HepG2 (cell line): ENCODE data around the gene ATP6V0D1. TPM values are rescaled to one million over a fixed set of nuclear protein-coding genes. Genes with fewer than 3 reads are reported as not detected.

Experiments
- ATAC-seq: fragments of 200-7000 bp; cut with Tn5 transposase; 3 replicates; pipeline ENCODE4 v1.9.1; 2020; ENCODE audit warnings: mild to moderate bottlenecking, moderate library complexity
- BruUV-seq: library from RNA; stranded (reverse); fragments of 400-500 nt; replicated peaks from 2 replicates; lab custom pipeline; 2021; lab: Mats Ljungman, UMichigan
- CTCF ChIA-PET: fragments of 300-600 bp; formaldehyde crosslinking; extraction: SDS; loops from one replicate; lab custom pipeline; 2021; ENCODE audit warnings: low total read pairs, inconsistent platforms, low intra/inter-chr PET ratio; lab: Yijun Ruan, JAX
- POLR2A ChIA-PET: fragments of 350-600 bp; sonication (Branson Sonifier 250); formaldehyde crosslinking; loops from one replicate; lab custom pipeline; 2020; ENCODE audit warnings: antibody characterized with exemption, inconsistent platforms; lab: Yijun Ruan, JAX
- DNase-seq: peaks from one replicate; pipeline ENCODE4 v3.0.0-alpha.2; 2015; ENCODE audit warnings: low spot score
- FAIRE-seq: peaks from 3 replicates; lab custom pipeline; 2011; peaks lifted over from hg19 to GRCh38; lab: Jason Lieb, UNC
- H2AFZ ChIP-seq: one replicate; pipeline ENCODE4 v1.6.1; 2011; ENCODE audit warnings: low read length, inconsistent platforms
- H3K27ac ChIP-seq: fragments of 300-600 bp; 3 replicates; pipeline ENCODE4 v1.8.0; 2011; ENCODE audit warnings: mixed run types, mild to moderate bottlenecking, mixed read lengths, low read length, inconsistent platforms; ENCODE audit not compliant: insufficient read depth; ENCODE audit errors: extremely low read length
- H3K27me3 ChIP-seq, 2 experiments: fragments of 200-600 bp in 1 of 2; 2 replicates in 1 of 2; 3 replicates in 1 of 2; pipeline versions ENCODE4 v1.6.0 to v1.8.0; 2011; ENCODE audit warnings: low read length in 2 of 2, mild to moderate bottlenecking in 2 of 2, moderate library complexity in 2 of 2, inconsistent platforms in 1 of 2; ENCODE audit not compliant: insufficient read depth in 2 of 2, control insufficient read depth in 1 of 2
- H3K36me3 ChIP-seq, 2 experiments: fragments of 200-600 bp in 1 of 2; replicated peaks in 1 of 2; 2 replicates in 1 of 2; 3 replicates in 1 of 2; pipeline versions ENCODE4 v1.5.1 to v1.8.0; 2011; ENCODE audit warnings: low read length in 2 of 2, inconsistent platforms in 1 of 2; ENCODE audit not compliant: insufficient read depth in 2 of 2, control insufficient read depth in 1 of 2
- H3K4me1 ChIP-seq: 2 replicates; pipeline ENCODE4 v1.5.1; 2012; ENCODE audit warnings: low read length, inconsistent platforms; ENCODE audit not compliant: insufficient read depth
- H3K4me2 ChIP-seq: 2 replicates; pipeline ENCODE4 v1.6.0; 2011; ENCODE audit warnings: low read depth, low read length, inconsistent platforms
- H3K4me3 ChIP-seq, 3 experiments: fragments of 200-600 bp in 1 of 3; sonication (generic), shearing (Covaris generic) in 1 of 3; replicated peaks in 1 of 3; 2 replicates each; pipeline ENCODE4 v1.5.1; 2011 to 2016; ENCODE audit warnings: low read length in 3 of 3, inconsistent platforms in 2 of 3, low read depth in 2 of 3, mild to moderate bottlenecking in 2 of 3, control low read depth in 1 of 3, mixed read lengths in 1 of 3; ENCODE audit not compliant: insufficient read depth in 1 of 3
- H3K79me2 ChIP-seq: one replicate; pipeline ENCODE4 v1.6.1; 2011; ENCODE audit warnings: low read length, inconsistent platforms; ENCODE audit not compliant: insufficient read depth
- H3K9ac ChIP-seq: 2 replicates; pipeline ENCODE4 v1.6.0; 2011; ENCODE audit warnings: mild to moderate bottlenecking, low read depth, low read length, inconsistent platforms; ENCODE audit not compliant: insufficient read depth
- H3K9me3 ChIP-seq: 2 replicates; pipeline ENCODE4 v1.5.1; 2012; ENCODE audit warnings: mild to moderate bottlenecking, low read length
- H4K20me1 ChIP-seq: 2 replicates; pipeline ENCODE4 v1.6.0; 2011; ENCODE audit warnings: inconsistent platforms, mild to moderate bottlenecking, low read length, moderate library complexity; ENCODE audit not compliant: insufficient read depth
- AGO2 ChIP-seq: fragments of 200-400 bp; formaldehyde crosslinking; optimal IDR thresholded peaks from 2 replicates; pipeline ENCODE3; 2017; ENCODE audit warnings: mild to moderate bottlenecking, low read depth, low read length, moderate library complexity
- ERF ChIP-seq: IDR thresholded peaks from 2 replicates; pipeline ENCODE4 v1.6.1; 2018; ENCODE audit warnings: missing biosample characterization, missing genetic modification reagents
- MIER2 ChIP-seq: IDR thresholded peaks from 2 replicates; pipeline ENCODE4 v1.6.1; 2016; ENCODE audit warnings: missing biosample characterization, missing genetic modification reagents
- RBM22 ChIP-seq: fragments of 200-400 bp; formaldehyde crosslinking; optimal IDR thresholded peaks from 2 replicates; pipeline ENCODE3; 2017; ENCODE audit warnings: mild to moderate bottlenecking, low read length, moderate library complexity
- SMAD1 ChIP-seq: sonication (generic); formaldehyde crosslinking; IDR thresholded peaks from 2 replicates; pipeline ENCODE4 v1.4.0; 2020; ENCODE audit warnings: missing genetic modification reagents, low read depth, mild to moderate bottlenecking, borderline replicate concordance
- SNAPC2 ChIP-seq: sonication (generic); formaldehyde crosslinking; IDR thresholded peaks from 2 replicates; pipeline ENCODE4 v1.8.1; 2022; ENCODE audit warnings: mild to moderate bottlenecking, missing genetic modification reagents
- TRIM24 ChIP-seq: sonication (generic); formaldehyde crosslinking; IDR thresholded peaks from 2 replicates; pipeline ENCODE4 v1.8.0; 2022; ENCODE audit warnings: mild to moderate bottlenecking, missing genetic modification reagents
- ZSCAN9 ChIP-seq: IDR thresholded peaks from 2 replicates; pipeline ENCODE4 v1.6.1; 2016; ENCODE audit warnings: borderline replicate concordance
- WGBS: methylation state at CpG from one replicate; pipeline ENCODE4 v1.1.6; 2017; ENCODE audit warnings: low lambda C conversion rate; 5-methylcytosine and 5-hydroxymethylcytosine counted together
- in situ Hi-C: cut with HindIII; loops from 2 replicates; pipeline ENCODE4 v1.10.0; 2017; ENCODE audit warnings: low pct_unique_long_range_greater_than_20kb; ENCODE audit not compliant: extremely low pct_ligation_motif_present
- intact Hi-C: fragments of 100-400 bp; cut with micrococcal nuclease; formaldehyde crosslinking; loops from one replicate; pipeline ENCODE4 v1.10.0; 2022; ENCODE audit not compliant: unreplicated experiment
- polyA plus RNA-seq, 8 experiments: library from polyadenylated mRNA; depleted of rRNA in 3 of 8; stranded (reverse) in 7 of 8; unstranded in 1 of 8; fragments of >200 nt; fragmentation: Illumina TruSeq in 4 of 8; extraction: Trizol in 4 of 8; gene quantifications; 2 replicates each; pipeline versions ENCODE4 v1.2.1 to v1.2.3, GENCODE V29; 2011 to 2016; ENCODE audit warnings: low read depth in 4 of 8, missing spikeins in 1 of 8, mixed read lengths in 1 of 8; ENCODE audit not compliant: insufficient read depth in 1 of 8
- total RNA-seq, 5 experiments: library from RNA; depleted of rRNA; stranded (reverse); fragments of >200 nt; fragmentation: Illumina TruSeq; extraction: Trizol; gene quantifications; 2 replicates each; pipeline ENCODE4 v1.2.3, GENCODE V29; 2016; ENCODE audit warnings: low read depth in 1 of 5
- TF ChIP-seq, protein P1 (sequence below): sonication (generic); formaldehyde crosslinking; IDR thresholded peaks from 2 replicates; pipeline ENCODE4 v1.5.0; 2020; ENCODE audit warnings: missing genetic modification reagents

ATP6V0D1 gene
- total and polyA plus RNA-seq, 2 of the 13 experiments (the other 11 are each of a cell fraction or from before 2014, with no cell fraction given) = 51.1 to 61.3 TPM

DNA sequence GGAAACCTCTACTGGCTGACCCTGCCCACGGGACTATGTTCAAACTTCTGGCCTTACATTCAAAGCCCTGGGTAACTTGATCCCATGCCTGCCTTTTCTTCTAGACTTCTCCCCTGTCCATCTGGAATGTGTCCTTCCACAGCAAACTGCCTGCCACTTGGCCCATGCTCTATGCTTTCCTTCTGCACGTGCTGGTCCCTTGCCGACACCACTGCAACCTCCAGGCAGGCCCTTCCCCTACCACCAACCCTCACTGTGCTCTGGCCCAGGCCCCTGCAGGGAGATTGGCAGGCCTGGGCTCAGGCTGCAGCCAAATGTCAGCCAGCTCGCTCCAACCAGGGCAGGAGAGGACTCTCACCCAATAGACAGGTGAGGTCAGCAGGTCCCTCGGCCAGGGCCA lies 39.0 kb downstream of the ATP6V0D1 start:
- H4K20me1 ChIP-seq = no peaks in the 10 kb centered on the region
- DNase-seq (no peak), ATAC-seq (no peak), FAIRE-seq (no peak)
- TF ChIP-seq SNAPC2 (CRISPR knock-in tag) = no peak
- peak; percentile 12 for TF ChIP-seq RBM22
- no peak overlapping the region for H3K9ac ChIP-seq
- intact Hi-C loops = no loop called here
- ChIA-PET POLR2A (interaction anchor here (0.9 kb wide), 1 partner anchor 11 kb away, joined by 3 read pairs; the partner anchor contains the start of gene HSD11B2), CTCF (no interaction called here)
- no peak overlapping the region for H3K27ac ChIP-seq
- WGBS = 96% methylated on average over 3 of the region's 5 CpGs
- in situ Hi-C loops = no loop called here
- BruUV-seq = no TSS peak
- no peak overlapping the region for H3K4me2 ChIP-seq
- H3K4me1 ChIP-seq = peaks cover 32% of the 10 kb centered on the region
- no peak overlapping the region for H3K4me3 ChIP-seq
- H2AFZ ChIP-seq = no peak overlapping the region
- peaks cover 13 to 36% of the 10 kb centered on the region in 2 experiments; a peak in 4 of 5 replicates for H3K36me3 ChIP-seq
- no peaks in the 10 kb centered on the region for H3K79me2 ChIP-seq
- no peaks in the 10 kb centered on the region for H3K9me3 ChIP-seq
- no peaks in the 10 kb centered on the region for H3K27me3 ChIP-seq

DNA sequence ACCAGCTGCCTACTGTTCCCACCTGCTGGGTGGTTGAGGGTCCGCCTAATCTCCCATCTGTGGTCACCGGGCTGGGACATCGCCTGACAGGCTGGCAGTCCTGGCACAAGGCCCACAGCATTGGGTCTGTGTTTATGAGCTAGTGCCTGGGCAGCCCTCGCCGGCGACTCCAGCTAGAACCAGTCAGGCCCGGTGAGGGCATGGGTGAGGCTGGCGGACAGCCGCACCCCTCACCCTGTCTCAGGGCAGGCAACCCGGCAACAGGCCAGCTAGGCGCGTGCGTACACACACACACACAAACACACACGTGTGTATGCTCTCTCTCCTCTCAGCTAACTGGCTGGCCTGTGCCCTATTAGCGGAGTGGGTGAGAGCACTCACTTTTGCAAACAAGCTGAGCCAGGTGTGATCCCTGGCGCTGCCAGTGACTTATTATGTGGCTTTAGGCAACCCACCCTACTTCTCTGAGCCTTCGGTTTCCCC lies 39.6 kb downstream of the ATP6V0D1 start:
- 94% methylated on average over 17 of the region's 17 CpGs for WGBS
- in situ Hi-C loops = no loop called here
- DNase-seq = no peak
- ATAC-seq = no peak
- no peak overlapping the region for H3K9ac ChIP-seq
- no peak overlapping the region for H3K27ac ChIP-seq
- TF ChIP-seq, protein P1, sequence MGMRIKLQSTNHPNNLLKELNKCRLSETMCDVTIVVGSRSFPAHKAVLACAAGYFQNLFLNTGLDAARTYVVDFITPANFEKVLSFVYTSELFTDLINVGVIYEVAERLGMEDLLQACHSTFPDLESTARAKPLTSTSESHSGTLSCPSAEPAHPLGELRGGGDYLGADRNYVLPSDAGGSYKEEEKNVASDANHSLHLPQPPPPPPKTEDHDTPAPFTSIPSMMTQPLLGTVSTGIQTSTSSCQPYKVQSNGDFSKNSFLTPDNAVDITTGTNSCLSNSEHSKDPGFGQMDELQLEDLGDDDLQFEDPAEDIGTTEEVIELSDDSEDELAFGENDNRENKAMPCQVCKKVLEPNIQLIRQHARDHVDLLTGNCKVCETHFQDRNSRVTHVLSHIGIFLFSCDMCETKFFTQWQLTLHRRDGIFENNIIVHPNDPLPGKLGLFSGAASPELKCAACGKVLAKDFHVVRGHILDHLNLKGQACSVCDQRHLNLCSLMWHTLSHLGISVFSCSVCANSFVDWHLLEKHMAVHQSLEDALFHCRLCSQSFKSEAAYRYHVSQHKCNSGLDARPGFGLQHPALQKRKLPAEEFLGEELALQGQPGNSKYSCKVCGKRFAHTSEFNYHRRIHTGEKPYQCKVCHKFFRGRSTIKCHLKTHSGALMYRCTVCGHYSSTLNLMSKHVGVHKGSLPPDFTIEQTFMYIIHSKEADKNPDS (CRISPR knock-in tag) = no peak
- no peak for TF ChIP-seq ZSCAN9 (CRISPR knock-in tag)
- TF ChIP-seq TRIM24 (CRISPR knock-in tag) = no peak
- TF ChIP-seq SMAD1 (CRISPR knock-in tag) = no peak
- TF ChIP-seq ERF (CRISPR knock-in tag) = no peak
- peak; percentile 31 for TF ChIP-seq AGO2
- no peak for TF ChIP-seq MIER2 (CRISPR knock-in tag)
- TF ChIP-seq, all 625 proteins: peak for 1
- no peak overlapping the region for H3K4me2 ChIP-seq
- no peak for FAIRE-seq
- intact Hi-C loops = no loop called here
- H3K27me3 ChIP-seq = no peaks in the 10 kb centered on the region
- peaks cover 26% of the 10 kb centered on the region for H3K4me1 ChIP-seq
- peaks cover 13 to 36% of the 10 kb centered on the region in 2 experiments; a peak in 4 of 5 replicates for H3K36me3 ChIP-seq
- ChIA-PET CTCF (no interaction called here), POLR2A (interaction anchor here (0.9 to 1.1 kb wide), 2 partner anchors 10 to 19 kb away, joined by 3 read pairs; partner anchors contain the start of gene HSD11B2)
- H4K20me1 ChIP-seq = no peaks in the 10 kb centered on the region
- no peaks in the 10 kb centered on the region for H3K9me3 ChIP-seq
- no peaks in the 10 kb centered on the region for H3K79me2 ChIP-seq
- no TSS peak for BruUV-seq
- no peak overlapping the region for H2AFZ ChIP-seq
- H3K4me3 ChIP-seq = no peak overlapping the region
